Liver (tissue), 9 donors: ENCODE results near the gene GRIK2. TPM values are rescaled to one million over a fixed set of nuclear protein-coding genes. Genes with fewer than 3 reads are reported as not detected.

Source experiments
- DNase-seq: peaks from one replicate; pipeline ENCODE4 v3.0.0-alpha.2; 2017; ENCODE audit warnings: low spot score
- H3K27ac ChIP-seq, 2 donors: one replicate each; pipeline ENCODE4 v1.7.0; 2013; ENCODE audit warnings: inconsistent platforms in 2 of 2, low read length in 2 of 2, control low read depth in 1 of 2, low read depth in 1 of 2, mild to moderate bottlenecking in 1 of 2
- H3K27me3 ChIP-seq, 4 donors: one replicate each; pipeline versions ENCODE4 v1.6.1 to v1.7.0; 2013; ENCODE audit warnings: low read length in 3 of 4, inconsistent platforms in 1 of 4, mild to moderate bottlenecking in 1 of 4, moderate library complexity in 1 of 4; ENCODE audit not compliant: control insufficient read depth in 4 of 4, insufficient read depth in 4 of 4
- H3K36me3 ChIP-seq, 4 donors: one replicate each; pipeline versions ENCODE4 v1.6.1 to v1.7.0; 2013; ENCODE audit warnings: low read length in 3 of 4, mild to moderate bottlenecking in 3 of 4, low read depth in 1 of 4, moderate library complexity in 1 of 4; ENCODE audit not compliant: control insufficient read depth in 4 of 4, insufficient read depth in 3 of 4
- H3K4me1 ChIP-seq, 4 donors: one replicate each; pipeline versions ENCODE4 v1.6.1 to v1.7.0; 2013; ENCODE audit warnings: low read length in 3 of 4, mild to moderate bottlenecking in 3 of 4, moderate library complexity in 1 of 4; ENCODE audit not compliant: control insufficient read depth in 4 of 4, insufficient read depth in 4 of 4
- H3K4me3 ChIP-seq, 3 donors: one replicate each; pipeline versions ENCODE4 v1.6.1 to v1.7.0; 2013; ENCODE audit warnings: low read length in 3 of 3, control low read depth in 1 of 3, low read depth in 1 of 3, mild to moderate bottlenecking in 1 of 3
- H3K9ac ChIP-seq, 2 donors: one replicate each; pipeline ENCODE4 v1.7.0; 2013; ENCODE audit warnings: low read length in 2 of 2, mild to moderate bottlenecking in 2 of 2, moderate library complexity in 2 of 2, control low read depth in 1 of 2, low read depth in 1 of 2
- H3K9me3 ChIP-seq, 4 donors: one replicate each; pipeline versions ENCODE4 v1.6.1 to v1.7.0; 2013; ENCODE audit warnings: low read length in 3 of 4; ENCODE audit not compliant: control insufficient read depth in 4 of 4
- ATF3 ChIP-seq: IDR thresholded peaks from 2 replicates; pipeline ENCODE4 v1.6.1; 2016; ENCODE audit warnings: antibody characterized with exemption
- FOXA1 ChIP-seq: IDR thresholded peaks from 2 replicates; pipeline ENCODE4 v1.6.1; 2016; ENCODE audit warnings: antibody characterized with exemption
- FOXA2 ChIP-seq: IDR thresholded peaks from 2 replicates; pipeline ENCODE4 v1.6.1; 2016; ENCODE audit warnings: antibody characterized with exemption
- GABPA ChIP-seq, 2 donors: IDR thresholded peaks in 1 of 2; conservative IDR thresholded peaks in 1 of 2; 2 replicates each; pipeline ENCODE4 v1.6.1; 2016; ENCODE audit warnings: antibody characterized with exemption in 2 of 2, mild to moderate bottlenecking in 1 of 2, moderate library complexity in 1 of 2
- HNF4A ChIP-seq, 2 donors: conservative IDR thresholded peaks; 2 replicates each; pipeline ENCODE4 v1.6.1; 2016; ENCODE audit warnings: antibody characterized with exemption in 2 of 2, mild to moderate bottlenecking in 2 of 2
- HNF4G ChIP-seq: IDR thresholded peaks from 2 replicates; pipeline ENCODE4 v1.6.1; 2016; ENCODE audit warnings: antibody characterized with exemption
- JUND ChIP-seq, 2 donors: IDR thresholded peaks; 2 replicates each; pipeline ENCODE4 v1.6.1; 2016; ENCODE audit warnings: antibody characterized with exemption in 2 of 2
- NR2F2 ChIP-seq: IDR thresholded peaks from 2 replicates; pipeline ENCODE4 v1.6.1; 2016; ENCODE audit warnings: antibody characterized with exemption
- RAD21 ChIP-seq, 2 donors: IDR thresholded peaks; 2 replicates each; pipeline ENCODE4 v1.6.1; 2016; ENCODE audit warnings: antibody characterized with exemption in 2 of 2, mild to moderate bottlenecking in 2 of 2
- REST ChIP-seq: IDR thresholded peaks from 2 replicates; pipeline ENCODE4 v1.6.1; 2016; ENCODE audit warnings: antibody characterized with exemption, mild to moderate bottlenecking
- RXRA ChIP-seq, 2 donors: IDR thresholded peaks; 2 replicates each; pipeline ENCODE4 v1.6.1; 2017 to 2018; ENCODE audit warnings: antibody characterized with exemption in 2 of 2, mild to moderate bottlenecking in 1 of 2
- SP1 ChIP-seq: IDR thresholded peaks from 2 replicates; pipeline ENCODE4 v1.6.1; 2018; ENCODE audit warnings: antibody characterized with exemption, mild to moderate bottlenecking
- TAF1 ChIP-seq: conservative IDR thresholded peaks from 2 replicates; pipeline ENCODE4 v1.6.1; 2016; ENCODE audit warnings: antibody characterized with exemption, mild to moderate bottlenecking
- YY1 ChIP-seq: IDR thresholded peaks from 2 replicates; pipeline ENCODE4 v1.6.1; 2016; ENCODE audit warnings: antibody characterized with exemption, mild to moderate bottlenecking
- WGBS: extraction: QIAGEN DNeasy Blood & Tissue Kit; methylation state at CpG from one replicate; pipeline ENCODE4 v1.1.7; 2013; 5-methylcytosine and 5-hydroxymethylcytosine counted together
- polyA plus RNA-seq, 2 donors: library from polyadenylated mRNA; stranded (reverse) in 1 of 2; unstranded in 1 of 2; fragments of 200-250 nt in 1 of 2; fragments of >200 nt in 1 of 2; fragmentation: Nextera tagmentation in 1 of 2; extraction: Ambion mirVana in 1 of 2; gene quantifications; one replicate each; pipeline versions ENCODE4 v1.2.1 to v1.2.3, GENCODE V29; 2013 to 2015
- total RNA-seq, 2 donors: library from RNA; depleted of rRNA; stranded (reverse); fragments of >200 nt; gene quantifications; one replicate each; pipeline ENCODE4 v1.2.3, GENCODE V29; 2014
- TF ChIP-seq, protein P1 (sequence below): fragments of 150-350 bp; IDR thresholded peaks from 2 replicates; pipeline ENCODE4 v1.5.1; 2017; ENCODE audit warnings: improper control_type of control experiment, low read depth, low read length; ENCODE audit not compliant: missing input control
- TF ChIP-seq, protein P2 (sequence below): IDR thresholded peaks from 2 replicates; pipeline ENCODE4 v1.6.1; 2016; ENCODE audit warnings: antibody characterized with exemption
- TF ChIP-seq, protein P3 (sequence below): IDR thresholded peaks from 2 replicates; pipeline ENCODE4 v1.6.1; 2016; ENCODE audit warnings: antibody characterized with exemption
- donor health status: healthy.
- donor health status: healthy.
- donor health status: healthy.
- donor health status: healthy.
- donor health status: healthy.

GRIK2 gene
- total and polyA plus RNA-seq, 4 donors, result 0.02 to 0.17 (median 0.05) TPM

- Histone ChIP-seq H3K27me3 (no peaks in the 10 kb centered on the region), H3K36me3 (no peaks in the 10 kb centered on the region), H3K4me3 (no peak overlapping the region), H3K4me1 (no peaks in the 10 kb centered on the region), H3K9me3 (no peaks in the 10 kb centered on the region), H3K9ac (no peak overlapping the region), H3K27ac (no peak overlapping the region)
- 38% methylated on average over 3 of the region's 3 CpGs for WGBS
- TF ChIP-seq NR2F2, result no peak
- TF ChIP-seq JUND (IDR thresholded peaks at IDR 0.05), result no peak
- TF ChIP-seq FOXA1, result no peak
- no peak for TF ChIP-seq YY1
- no peak for TF ChIP-seq RAD21 (IDR thresholded peaks at IDR 0.05)
- TF ChIP-seq SP1, result no peak
- TF ChIP-seq, protein P1, sequence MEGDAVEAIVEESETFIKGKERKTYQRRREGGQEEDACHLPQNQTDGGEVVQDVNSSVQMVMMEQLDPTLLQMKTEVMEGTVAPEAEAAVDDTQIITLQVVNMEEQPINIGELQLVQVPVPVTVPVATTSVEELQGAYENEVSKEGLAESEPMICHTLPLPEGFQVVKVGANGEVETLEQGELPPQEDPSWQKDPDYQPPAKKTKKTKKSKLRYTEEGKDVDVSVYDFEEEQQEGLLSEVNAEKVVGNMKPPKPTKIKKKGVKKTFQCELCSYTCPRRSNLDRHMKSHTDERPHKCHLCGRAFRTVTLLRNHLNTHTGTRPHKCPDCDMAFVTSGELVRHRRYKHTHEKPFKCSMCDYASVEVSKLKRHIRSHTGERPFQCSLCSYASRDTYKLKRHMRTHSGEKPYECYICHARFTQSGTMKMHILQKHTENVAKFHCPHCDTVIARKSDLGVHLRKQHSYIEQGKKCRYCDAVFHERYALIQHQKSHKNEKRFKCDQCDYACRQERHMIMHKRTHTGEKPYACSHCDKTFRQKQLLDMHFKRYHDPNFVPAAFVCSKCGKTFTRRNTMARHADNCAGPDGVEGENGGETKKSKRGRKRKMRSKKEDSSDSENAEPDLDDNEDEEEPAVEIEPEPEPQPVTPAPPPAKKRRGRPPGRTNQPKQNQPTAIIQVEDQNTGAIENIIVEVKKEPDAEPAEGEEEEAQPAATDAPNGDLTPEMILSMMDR, result no peak
- no peak for TF ChIP-seq GABPA (IDR thresholded peaks at IDR 0.05 in 1 of 2, conservative IDR thresholded peaks at IDR 0.05 in 1 of 2)
- TF ChIP-seq ATF3, result no peak
- DNase-seq, result no peak
Observed at GRCh38 chr6:101847690-101848089, 454.2 kb downstream of the GRIK2 start.

GRCh38 chr6:101851911-101852310 lies 458.4 kb downstream of the GRIK2 start:
- Histone ChIP-seq H3K9me3 (no peaks in the 10 kb centered on the region), H3K27ac (no peak overlapping the region), H3K4me3 (no peak overlapping the region), H3K9ac (no peak overlapping the region), H3K36me3 (no peaks in the 10 kb centered on the region), H3K27me3 (no peaks in the 10 kb centered on the region), H3K4me1 (no peaks in the 10 kb centered on the region)
- WGBS, result 54% methylated on average over 1 of the region's 1 CpG
- DNase-seq, result no peak
- no peak for TF ChIP-seq YY1
- no peak for TF ChIP-seq HNF4A (conservative IDR thresholded peaks at IDR 0.05)
- TF ChIP-seq SP1, result no peak
- TF ChIP-seq JUND (IDR thresholded peaks at IDR 0.05), result no peak
- TF ChIP-seq, protein P2, sequence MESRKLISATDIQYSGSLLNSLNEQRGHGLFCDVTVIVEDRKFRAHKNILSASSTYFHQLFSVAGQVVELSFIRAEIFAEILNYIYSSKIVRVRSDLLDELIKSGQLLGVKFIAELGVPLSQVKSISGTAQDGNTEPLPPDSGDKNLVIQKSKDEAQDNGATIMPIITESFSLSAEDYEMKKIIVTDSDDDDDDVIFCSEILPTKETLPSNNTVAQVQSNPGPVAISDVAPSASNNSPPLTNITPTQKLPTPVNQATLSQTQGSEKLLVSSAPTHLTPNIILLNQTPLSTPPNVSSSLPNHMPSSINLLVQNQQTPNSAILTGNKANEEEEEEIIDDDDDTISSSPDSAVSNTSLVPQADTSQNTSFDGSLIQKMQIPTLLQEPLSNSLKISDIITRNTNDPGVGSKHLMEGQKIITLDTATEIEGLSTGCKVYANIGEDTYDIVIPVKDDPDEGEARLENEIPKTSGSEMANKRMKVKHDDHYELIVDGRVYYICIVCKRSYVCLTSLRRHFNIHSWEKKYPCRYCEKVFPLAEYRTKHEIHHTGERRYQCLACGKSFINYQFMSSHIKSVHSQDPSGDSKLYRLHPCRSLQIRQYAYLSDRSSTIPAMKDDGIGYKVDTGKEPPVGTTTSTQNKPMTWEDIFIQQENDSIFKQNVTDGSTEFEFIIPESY, result no peak
- TF ChIP-seq HNF4G, result no peak
- TF ChIP-seq, protein P1, result no peak
- no peak for TF ChIP-seq FOXA2
- no peak for TF ChIP-seq RXRA (IDR thresholded peaks at IDR 0.05)
- TF ChIP-seq NR2F2, result no peak
- TF ChIP-seq, protein P3, sequence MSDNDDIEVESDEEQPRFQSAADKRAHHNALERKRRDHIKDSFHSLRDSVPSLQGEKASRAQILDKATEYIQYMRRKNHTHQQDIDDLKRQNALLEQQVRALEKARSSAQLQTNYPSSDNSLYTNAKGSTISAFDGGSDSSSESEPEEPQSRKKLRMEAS, result no peak
- no peak for TF ChIP-seq TAF1
- no peak for TF ChIP-seq REST
